Measurements from ENCODE around the gene ASB2. TPM values are rescaled to one million over a fixed set of nuclear protein-coding genes. Genes with fewer than 3 reads are reported as not detected.

The ASB2 gene
- total and polyA plus RNA-seq, 10 donors: 6.6 to 18.0 (median 11.3) TPM

- Histone ChIP-seq H3K27me3 (replicated peaks in 1 of 7) (peaks cover 0 to 4% (median 0%) of the 10 kb centered on the region in 7 donors), H3K4me1 (no peaks in the 10 kb centered on the region), H3K27ac (no peak overlapping the region), H3K4me3 (no peak overlapping the region), H3K9me3 (no peaks in the 10 kb centered on the region), H3K36me3 (peaks cover 0 to 23% (median 2%) of the 10 kb centered on the region in 6 donors)
- TF ChIP-seq CTCF (IDR thresholded peaks at IDR 0.05 in 8 of 11, conservative IDR thresholded peaks at IDR 0.05 in 3 of 11) (no peak), POLR2A (IDR thresholded peaks at IDR 0.05) (no peak), POLR2AphosphoS5 (IDR thresholded peaks at IDR 0.05) (no peak)
- 86 to 96% (median 94%) methylated on average over 11 of the region's 11 CpGs for WGBS, 5 donors
- no peak for DNase-seq
- intact Hi-C loops (cut with DNase I; ENCODE audit: low total_unique reads): no loop called here
Measured at GRCh38 chr14:93929657-93930056, 46.7 kb downstream of the ASB2 start.

GRCh38 chr14:93929048-93929535, 47.3 kb downstream of the ASB2 start:
- H3K4me3 ChIP-seq: no peak overlapping the region
- intact Hi-C loops (cut with DNase I; ENCODE audit: low total_unique reads): no loop called here
- H3K36me3 ChIP-seq: peaks cover 0 to 17% (median 2%) of the 10 kb centered on the region in 6 donors
- DNase-seq: no peak
- no peak overlapping the region for H3K27ac ChIP-seq
- WGBS, 5 donors: 83 to 92% (median 86%) methylated on average over 5 to 13 of the region's 13 CpGs
- TF ChIP-seq POLR2AphosphoS5 (IDR thresholded peaks at IDR 0.05): no peak
- no peak for TF ChIP-seq CTCF (IDR thresholded peaks at IDR 0.05 in 8 of 11, conservative IDR thresholded peaks at IDR 0.05 in 3 of 11)
- no peak for TF ChIP-seq POLR2A (IDR thresholded peaks at IDR 0.05)
- no peaks in the 10 kb centered on the region for H3K4me1 ChIP-seq
- no peaks in the 10 kb centered on the region for H3K9me3 ChIP-seq
- H3K27me3 ChIP-seq (replicated peaks in 1 of 7): peaks cover 0 to 4% (median 0%) of the 10 kb centered on the region in 7 donors

- H3K4me1 ChIP-seq: no peaks in the 10 kb centered on the region
- H3K4me3 ChIP-seq: no peak overlapping the region
- H3K36me3 ChIP-seq: peaks cover 0 to 10% (median 0%) of the 10 kb centered on the region in 6 donors
- H3K27me3 ChIP-seq (replicated peaks in 1 of 7): peaks cover 0 to 4% (median 0%) of the 10 kb centered on the region in 7 donors
- intact Hi-C loops (cut with DNase I; ENCODE audit: low total_unique reads): no loop called here
- no peak for DNase-seq
- H3K27ac ChIP-seq: no peak overlapping the region
- WGBS, 5 donors: 83 to 92% (median 89%) methylated on average over 14 to 26 of the region's 26 CpGs
- no peaks in the 10 kb centered on the region for H3K9me3 ChIP-seq
- TF ChIP-seq POLR2A (IDR thresholded peaks at IDR 0.05) (no peak), POLR2AphosphoS5 (IDR thresholded peaks at IDR 0.05) (no peak)
Measured at GRCh38 chr14:93928184-93929047, 48.0 kb downstream of the ASB2 start.

- H3K4me1 ChIP-seq: no peaks in the 10 kb centered on the region
- H3K36me3 ChIP-seq: peaks cover 0 to 4% (median 0%) of the 10 kb centered on the region in 6 donors
- H3K27ac ChIP-seq: no peak overlapping the region
- intact Hi-C loops (cut with DNase I; ENCODE audit: low total_unique reads): no loop called here
- no peak overlapping the region for H3K4me3 ChIP-seq
- DNase-seq: no peak
- WGBS, 5 donors: 45 to 79% (median 60%) methylated on average over 3 to 6 of the region's 6 CpGs
- peaks cover 0 to 4% (median 0%) of the 10 kb centered on the region in 7 donors for H3K27me3 ChIP-seq (replicated peaks in 1 of 7)
- TF ChIP-seq POLR2AphosphoS5 (IDR thresholded peaks at IDR 0.05) (no peak), POLR2A (IDR thresholded peaks at IDR 0.05) (no peak), CTCF (IDR thresholded peaks at IDR 0.05 in 8 of 11, conservative IDR thresholded peaks at IDR 0.05 in 3 of 11) (no peak)
- no peaks in the 10 kb centered on the region for H3K9me3 ChIP-seq
Measured at GRCh38 chr14:93927800-93928145, 48.6 kb downstream of the ASB2 start.
